Measurements from ENCODE around the gene STT3A. TPM values are rescaled to one million over a fixed set of nuclear protein-coding genes. Genes with fewer than 3 reads are reported as not detected.

Gene STT3A
- total and polyA plus RNA-seq, 2 of the 13 experiments (the other 11 are each of a cell fraction or from before 2014, with no cell fraction given): 229 to 319 TPM

DNA sequence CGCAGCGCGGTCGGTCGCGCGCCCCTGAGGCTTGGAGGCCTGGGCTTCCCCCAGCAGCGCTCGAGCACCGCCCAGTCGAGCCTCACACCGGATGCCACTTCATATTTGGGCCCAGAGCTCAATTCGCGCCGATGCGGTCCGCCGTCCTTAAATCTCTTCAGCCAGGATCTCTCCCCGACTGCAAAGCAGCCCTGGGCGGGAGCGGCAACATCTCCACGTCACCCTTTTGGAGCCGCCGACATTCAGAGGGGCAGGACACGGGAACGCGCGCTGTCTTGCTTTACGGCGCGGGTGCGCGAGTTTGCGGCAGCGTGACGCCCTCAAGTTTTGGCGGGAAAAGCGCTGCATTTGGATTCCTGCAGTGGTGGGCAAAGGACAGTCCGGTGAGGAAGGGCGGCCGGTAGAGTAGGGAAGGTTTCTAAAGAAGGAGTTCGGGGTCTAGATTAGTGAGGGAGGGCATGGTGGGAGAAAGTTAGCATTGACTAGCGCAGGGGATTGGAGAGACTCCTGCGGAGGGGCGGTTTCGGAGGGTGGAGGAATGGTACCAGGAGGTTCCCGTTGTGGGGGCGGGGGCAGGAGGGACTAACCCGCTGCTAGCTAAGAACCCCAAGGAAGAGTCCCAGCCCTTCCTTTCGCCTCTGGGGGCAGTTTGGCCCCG is 33.1 kb downstream of the STT3A start (continued):
- TF ChIP-seq CBX1 (IDR thresholded peaks at IDR 0.05; ENCODE audit: low read depth) (peak; percentile 36), RFX1 (IDR thresholded peaks at IDR 0.05) (no peak), SSRP1 (CRISPR knock-in tag; IDR thresholded peaks at IDR 0.05) (0 out of 2 replicates have a peak, but pooled peaks have one; percentile 35), ZFP36 (IDR thresholded peaks at IDR 0.05; ENCODE audit: borderline replicate concordance, low read depth, low read length, partially characterized antibody) (no peak), HMG20B (CRISPR knock-in tag; conservative IDR thresholded peaks at IDR 0.05) (no peak), ZNF30 (CRISPR knock-in tag; IDR thresholded peaks at IDR 0.05) (0 out of 2 replicates have a peak, but pooled peaks have one; percentile 81), ZNF3 (CRISPR knock-in tag; IDR thresholded peaks at IDR 0.05) (no peak), ZFP1 (CRISPR knock-in tag; IDR thresholded peaks at IDR 0.05) (no peak; the same call in 1 of the 2 replicates), ZNF160 (CRISPR knock-in tag; IDR thresholded peaks at IDR 0.05) (peak; percentile 80), SCMH1 (CRISPR knock-in tag; IDR thresholded peaks at IDR 0.05; ENCODE audit: borderline replicate concordance) (no peak), ZNF263 (CRISPR knock-in tag; IDR thresholded peaks at IDR 0.05) (peak; percentile 39; the same call in 1 of the 2 replicates), U2AF2 (IDR thresholded peaks at IDR 0.05; ENCODE audit: low read depth, low read length) (no peak), KLF6 (CRISPR knock-in tag; IDR thresholded peaks at IDR 0.05) (peak; percentile 74; the same call in 1 of the 2 replicates), CCDC6 (CRISPR knock-in tag; IDR thresholded peaks at IDR 0.05) (peak; percentile 45; the same call in 1 of the 2 replicates), ZNF367 (CRISPR knock-in tag; IDR thresholded peaks at IDR 0.05; ENCODE audit: borderline replicate concordance) (peak; percentile 89; the same call in 1 of the 2 replicates), ZNF878 (CRISPR knock-in tag; IDR thresholded peaks at IDR 0.05) (peak; percentile 59), ZNF644 (CRISPR knock-in tag; IDR thresholded peaks at IDR 0.05; ENCODE audit: low read depth) (no peak)
- TF ChIP-seq, protein P1, sequence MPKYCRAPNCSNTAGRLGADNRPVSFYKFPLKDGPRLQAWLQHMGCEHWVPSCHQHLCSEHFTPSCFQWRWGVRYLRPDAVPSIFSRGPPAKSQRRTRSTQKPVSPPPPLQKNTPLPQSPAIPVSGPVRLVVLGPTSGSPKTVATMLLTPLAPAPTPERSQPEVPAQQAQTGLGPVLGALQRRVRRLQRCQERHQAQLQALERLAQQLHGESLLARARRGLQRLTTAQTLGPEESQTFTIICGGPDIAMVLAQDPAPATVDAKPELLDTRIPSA (CRISPR knock-in tag; IDR thresholded peaks at IDR 0.05; ENCODE audit: borderline replicate concordance): peak; percentile 72; the same call in 1 of the 2 replicates
- TF ChIP-seq, protein P2, sequence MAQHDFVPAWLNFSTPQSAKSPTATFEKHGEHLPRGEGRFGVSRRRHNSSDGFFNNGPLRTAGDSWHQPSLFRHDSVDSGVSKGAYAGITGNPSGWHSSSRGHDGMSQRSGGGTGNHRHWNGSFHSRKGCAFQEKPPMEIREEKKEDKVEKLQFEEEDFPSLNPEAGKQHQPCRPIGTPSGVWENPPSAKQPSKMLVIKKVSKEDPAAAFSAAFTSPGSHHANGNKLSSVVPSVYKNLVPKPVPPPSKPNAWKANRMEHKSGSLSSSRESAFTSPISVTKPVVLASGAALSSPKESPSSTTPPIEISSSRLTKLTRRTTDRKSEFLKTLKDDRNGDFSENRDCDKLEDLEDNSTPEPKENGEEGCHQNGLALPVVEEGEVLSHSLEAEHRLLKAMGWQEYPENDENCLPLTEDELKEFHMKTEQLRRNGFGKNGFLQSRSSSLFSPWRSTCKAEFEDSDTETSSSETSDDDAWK (CRISPR knock-in tag; IDR thresholded peaks at IDR 0.05): no peak
- TF ChIP-seq, protein P3, sequence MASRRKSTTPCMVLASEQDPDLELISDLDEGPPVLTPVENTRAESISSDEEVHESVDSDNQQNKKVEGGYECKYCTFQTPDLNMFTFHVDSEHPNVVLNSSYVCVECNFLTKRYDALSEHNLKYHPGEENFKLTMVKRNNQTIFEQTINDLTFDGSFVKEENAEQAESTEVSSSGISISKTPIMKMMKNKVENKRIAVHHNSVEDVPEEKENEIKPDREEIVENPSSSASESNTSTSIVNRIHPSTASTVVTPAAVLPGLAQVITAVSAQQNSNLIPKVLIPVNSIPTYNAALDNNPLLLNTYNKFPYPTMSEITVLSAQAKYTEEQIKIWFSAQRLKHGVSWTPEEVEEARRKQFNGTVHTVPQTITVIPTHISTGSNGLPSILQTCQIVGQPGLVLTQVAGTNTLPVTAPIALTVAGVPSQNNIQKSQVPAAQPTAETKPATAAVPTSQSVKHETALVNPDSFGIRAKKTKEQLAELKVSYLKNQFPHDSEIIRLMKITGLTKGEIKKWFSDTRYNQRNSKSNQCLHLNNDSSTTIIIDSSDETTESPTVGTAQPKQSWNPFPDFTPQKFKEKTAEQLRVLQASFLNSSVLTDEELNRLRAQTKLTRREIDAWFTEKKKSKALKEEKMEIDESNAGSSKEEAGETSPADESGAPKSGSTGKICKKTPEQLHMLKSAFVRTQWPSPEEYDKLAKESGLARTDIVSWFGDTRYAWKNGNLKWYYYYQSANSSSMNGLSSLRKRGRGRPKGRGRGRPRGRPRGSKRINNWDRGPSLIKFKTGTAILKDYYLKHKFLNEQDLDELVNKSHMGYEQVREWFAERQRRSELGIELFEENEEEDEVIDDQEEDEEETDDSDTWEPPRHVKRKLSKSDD (CRISPR knock-in tag; IDR thresholded peaks at IDR 0.05; ENCODE audit: low read depth): peak; percentile 69; the same call in 1 of the 2 replicates
- TF ChIP-seq, protein P4, sequence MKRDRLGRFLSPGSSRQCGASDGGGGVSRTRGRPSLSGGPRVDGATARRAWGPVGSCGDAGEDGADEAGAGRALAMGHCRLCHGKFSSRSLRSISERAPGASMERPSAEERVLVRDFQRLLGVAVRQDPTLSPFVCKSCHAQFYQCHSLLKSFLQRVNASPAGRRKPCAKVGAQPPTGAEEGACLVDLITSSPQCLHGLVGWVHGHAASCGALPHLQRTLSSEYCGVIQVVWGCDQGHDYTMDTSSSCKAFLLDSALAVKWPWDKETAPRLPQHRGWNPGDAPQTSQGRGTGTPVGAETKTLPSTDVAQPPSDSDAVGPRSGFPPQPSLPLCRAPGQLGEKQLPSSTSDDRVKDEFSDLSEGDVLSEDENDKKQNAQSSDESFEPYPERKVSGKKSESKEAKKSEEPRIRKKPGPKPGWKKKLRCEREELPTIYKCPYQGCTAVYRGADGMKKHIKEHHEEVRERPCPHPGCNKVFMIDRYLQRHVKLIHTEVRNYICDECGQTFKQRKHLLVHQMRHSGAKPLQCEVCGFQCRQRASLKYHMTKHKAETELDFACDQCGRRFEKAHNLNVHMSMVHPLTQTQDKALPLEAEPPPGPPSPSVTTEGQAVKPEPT (CRISPR knock-in tag; IDR thresholded peaks at IDR 0.05; ENCODE audit: low read depth): peak; percentile 43; the same call in 1 of the 2 replicates
